GM12878 (cell line): ENCODE data around the gene TRIM72. TPM values are rescaled to one million over a fixed set of nuclear protein-coding genes. Genes with fewer than 3 reads are reported as not detected.

ENCODE experiments used
- CHD4 ChIP-seq: fragments of 200-600 bp; sonication (generic); IDR thresholded peaks from 2 replicates; pipeline ENCODE4 v1.6.1; 2016; ENCODE audit warnings: mild to moderate bottlenecking
- EGR1 ChIP-seq, 2 experiments: IDR thresholded peaks; 1 replicate in 1 of 2; 2 replicates in 1 of 2; pipeline ENCODE4 v1.6.1; 2011 to 2012; ENCODE audit warnings: low read depth in 2 of 2, low read length in 2 of 2, borderline replicate concordance in 1 of 2, mild to moderate bottlenecking in 1 of 2, moderate library complexity in 1 of 2
- ETV6 ChIP-seq, 2 experiments: fragments of 450-650 bp in 1 of 2; IDR thresholded peaks in 1 of 2; conservative IDR thresholded peaks in 1 of 2; 2 replicates each; pipeline ENCODE4 v1.6.1; 2014; ENCODE audit warnings: antibody characterized with exemption in 1 of 2, borderline replicate concordance in 1 of 2, low read depth in 1 of 2, mild to moderate bottlenecking in 1 of 2, moderate library complexity in 1 of 2
- HSF1 ChIP-seq: fragments of 150-350 bp; IDR thresholded peaks from 2 replicates; pipeline ENCODE4 v1.6.1; 2014; ENCODE audit warnings: mild to moderate bottlenecking, low read depth, low read length
- IKZF2 ChIP-seq, 2 experiments: fragments of 450-650 bp; IDR thresholded peaks; 2 replicates each; pipeline ENCODE4 v1.6.1; 2017; ENCODE audit warnings: mild to moderate bottlenecking in 2 of 2, moderate library complexity in 2 of 2
- KAT2A ChIP-seq: conservative IDR thresholded peaks from 2 replicates; pipeline ENCODE4 v1.6.1; 2011; ENCODE audit warnings: low read depth, low read length; ENCODE audit not compliant: control insufficient read depth
- MEF2A ChIP-seq: IDR thresholded peaks from 2 replicates; pipeline ENCODE4 v1.6.1; 2011; ENCODE audit warnings: low read depth, mild to moderate bottlenecking, low read length, moderate library complexity; ENCODE audit not compliant: insufficient read depth
- MTA3 ChIP-seq: IDR thresholded peaks from 2 replicates; pipeline ENCODE4 v1.6.1; 2012; ENCODE audit warnings: low read length, inconsistent platforms, borderline replicate concordance
- MXI1 ChIP-seq: fragments of 150-350 bp; IDR thresholded peaks from 2 replicates; pipeline ENCODE4 v1.6.1; 2011; ENCODE audit warnings: low read depth, mild to moderate bottlenecking, inconsistent platforms, low read length, improper control_type of control experiment
- MYC ChIP-seq: IDR thresholded peaks from 2 replicates; pipeline ENCODE4 v1.6.1; 2011; ENCODE audit warnings: mild to moderate bottlenecking, low read length, moderate library complexity, inconsistent platforms; ENCODE audit not compliant: insufficient read depth, insufficient replicate concordance, insufficient read length, severe bottlenecking
- POLR2A ChIP-seq: IDR thresholded peaks from 2 replicates; pipeline ENCODE4 v1.6.1; 2011; ENCODE audit warnings: low read depth, mild to moderate bottlenecking, low read length
- RAD21 ChIP-seq: IDR thresholded peaks from 2 replicates; pipeline ENCODE4 v1.6.1; 2011; ENCODE audit warnings: mild to moderate bottlenecking, low read depth, low read length, moderate library complexity; ENCODE audit not compliant: insufficient read depth
- RCOR1 ChIP-seq: conservative IDR thresholded peaks from 2 replicates; pipeline ENCODE4 v1.6.1; 2012; ENCODE audit warnings: low read depth, low read length, improper control_type of control experiment
- RELA ChIP-seq: fragments of 450-650 bp; IDR thresholded peaks from 2 replicates; pipeline ENCODE4 v1.8.0; 2014; ENCODE audit warnings: borderline replicate concordance; ENCODE audit not compliant: partially characterized antibody
- RELB ChIP-seq: fragments of 450-650 bp; IDR thresholded peaks from 2 replicates; pipeline ENCODE4 v1.6.1; 2017; ENCODE audit warnings: low read depth, mild to moderate bottlenecking, moderate library complexity
- RUNX3 ChIP-seq: IDR thresholded peaks from 2 replicates; pipeline ENCODE4 v1.6.1; 2012; ENCODE audit warnings: low read length, inconsistent platforms
- SIX5 ChIP-seq: IDR thresholded peaks from 2 replicates; pipeline ENCODE4 v1.6.1; 2011; ENCODE audit warnings: mild to moderate bottlenecking, low read depth, low read length, moderate library complexity; ENCODE audit not compliant: severe bottlenecking
- TBL1XR1 ChIP-seq: IDR thresholded peaks from 2 replicates; pipeline ENCODE4 v1.6.1; 2012; ENCODE audit warnings: low read depth, low read length, improper control_type of control experiment
- USF1 ChIP-seq: IDR thresholded peaks from 2 replicates; pipeline ENCODE4 v1.6.1; 2011; ENCODE audit warnings: borderline replicate concordance, low read depth, mild to moderate bottlenecking, moderate library complexity, mixed read lengths, low read length; ENCODE audit not compliant: insufficient read depth; ENCODE audit errors: extremely low read length
- YBX1 ChIP-seq: fragments of 450-650 bp; IDR thresholded peaks from 2 replicates; pipeline ENCODE4 v1.6.1; 2016; ENCODE audit warnings: antibody characterized with exemption
- ZNF274 ChIP-seq: IDR thresholded peaks from one replicate; pipeline ENCODE4 v1.8.0; 2011; ENCODE audit not compliant: insufficient read length, insufficient read depth
- polyA plus RNA-seq, 11 experiments: library from polyadenylated mRNA; depleted of rRNA in 4 of 11; unstranded in 6 of 11; stranded (reverse) in 5 of 11; fragments of >200 nt; fragmentation: Nextera tagmentation in 4 of 11; fragmentation: Illumina TruSeq in 1 of 11; extraction: Ambion mirVana in 4 of 11; extraction: Trizol in 1 of 11; gene quantifications; 1 replicate in 1 of 11; 2 replicates in 10 of 11; pipeline versions ENCODE4 v1.2.1 to v1.2.3, GENCODE V29; 2011 to 2016; ENCODE audit warnings: inconsistent platforms in 2 of 11, missing spikeins in 2 of 11, low read depth in 1 of 11
- total RNA-seq, 4 experiments: library from RNA; depleted of rRNA in 3 of 4; stranded (reverse); fragments of >200 nt in 3 of 4; fragmentation: Illumina TruSeq in 1 of 4; extraction: Trizol in 1 of 4; gene quantifications; 2 replicates each; pipeline versions ENCODE4 v1.2.1 to v1.2.3, GENCODE V29; 2013 to 2021
- TF ChIP-seq, protein P1 (sequence below): fragments of 450-650 bp; IDR thresholded peaks from 2 replicates; pipeline ENCODE4 v1.6.1; 2014; ENCODE audit warnings: mild to moderate bottlenecking

The TRIM72 gene
- total and polyA plus RNA-seq, 10 of the 15 experiments (the other 5 are each of a cell fraction or from before 2014, with no cell fraction given): 0.03 to 1.2 (median 0.23) TPM; not detected in 1

GRCh38 chr16:31179747-31180459, 34.0 kb upstream of the TRIM72 start, which contains the start of gene FUS (continued):
- TF ChIP-seq, protein P1, sequence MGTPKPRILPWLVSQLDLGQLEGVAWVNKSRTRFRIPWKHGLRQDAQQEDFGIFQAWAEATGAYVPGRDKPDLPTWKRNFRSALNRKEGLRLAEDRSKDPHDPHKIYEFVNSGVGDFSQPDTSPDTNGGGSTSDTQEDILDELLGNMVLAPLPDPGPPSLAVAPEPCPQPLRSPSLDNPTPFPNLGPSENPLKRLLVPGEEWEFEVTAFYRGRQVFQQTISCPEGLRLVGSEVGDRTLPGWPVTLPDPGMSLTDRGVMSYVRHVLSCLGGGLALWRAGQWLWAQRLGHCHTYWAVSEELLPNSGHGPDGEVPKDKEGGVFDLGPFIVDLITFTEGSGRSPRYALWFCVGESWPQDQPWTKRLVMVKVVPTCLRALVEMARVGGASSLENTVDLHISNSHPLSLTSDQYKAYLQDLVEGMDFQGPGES: peak; percentile 65
- peak; percentile 93 for TF ChIP-seq RELA
- no peak for TF ChIP-seq YBX1
- TF ChIP-seq MXI1: no peak; the same call in 1 of the 2 replicates
- TF ChIP-seq USF1: no peak
- peak; percentile 38 for TF ChIP-seq RUNX3
- peak; percentile 93 to 100 for TF ChIP-seq EGR1 (IDR thresholded peaks at IDR 0.05; ENCODE audit: borderline replicate concordance in 1 of 2, low read depth in 2 of 2, low read length in 2 of 2)
- TF ChIP-seq IKZF2 (IDR thresholded peaks at IDR 0.05): peak in 1 of 2 experiments; percentile 85; a peak in 2 of 4 replicates
- TF ChIP-seq CHD4: no peak
- no peak for TF ChIP-seq RCOR1
- TF ChIP-seq KAT2A: no peak
- no peak for TF ChIP-seq ZNF274
- TF ChIP-seq RAD21: no peak
- TF ChIP-seq TBL1XR1: peak; percentile 14; the same call in 1 of the 2 replicates
- peak; percentile 35 for TF ChIP-seq SIX5
- peak; percentile 89 for TF ChIP-seq HSF1
- TF ChIP-seq POLR2A: peak; percentile 91
- no peak; a peak in 1 of 4 replicates for TF ChIP-seq ETV6 (conservative IDR thresholded peaks at IDR 0.05 in 1 of 2, IDR thresholded peaks at IDR 0.05 in 1 of 2; ENCODE audit: borderline replicate concordance in 1 of 2, low read depth in 1 of 2)
- TF ChIP-seq RELB: peak; percentile 98
- 0 out of 2 replicates have a peak, but pooled peaks have one; percentile 51 for TF ChIP-seq MEF2A
- no peak for TF ChIP-seq MTA3
- TF ChIP-seq MYC: no peak
